ACC112 (cell line): ENCODE measurements around the gene CFL1.
A peak's percentile ranks its signal among the peaks of the same experiment; 100 is the strongest.
"Not testable (repeated sequence)": the region's sequence is repeated elsewhere in the genome, so short reads cannot be mapped to it uniquely, and the experiment has no call there.

Experiments used
- H2AFZ ChIP-seq: fragments of 200-600 bp; sonication (generic); one replicate; pipeline ENCODE4 v1.6.0; 2017; ENCODE audit warnings: antibody characterized with exemption, low read length; ENCODE audit not compliant: unreplicated experiment
- H3K27ac ChIP-seq: fragments of 200-600 bp; sonication (generic); 2 replicates; pipeline ENCODE4 v1.5.1; 2014; ENCODE audit warnings: low read depth, mild to moderate bottlenecking, antibody characterized with exemption, low read length, moderate library complexity
- H3K27me3 ChIP-seq: fragments of 200-600 bp; sonication (generic); 2 replicates; pipeline ENCODE4 v1.6.1; 2014; ENCODE audit warnings: mild to moderate bottlenecking, antibody characterized with exemption, low read length, moderate library complexity, mixed read lengths; ENCODE audit not compliant: insufficient read depth
- H3K36me3 ChIP-seq: fragments of 200-600 bp; sonication (generic); 2 replicates; pipeline ENCODE4 v1.6.1; 2016; ENCODE audit warnings: mild to moderate bottlenecking, antibody characterized with exemption, low read length, moderate library complexity, mixed read lengths; ENCODE audit not compliant: insufficient read depth
- H3K4me1 ChIP-seq: fragments of 200-600 bp; sonication (generic); one replicate; pipeline ENCODE4 v1.6.1; 2016; ENCODE audit warnings: low read length, mixed read lengths; ENCODE audit not compliant: insufficient read depth, unreplicated experiment, control insufficient read depth
- H3K4me3 ChIP-seq: fragments of 200-600 bp; sonication (generic); 2 replicates; pipeline ENCODE4 v1.5.1; 2014; ENCODE audit warnings: mild to moderate bottlenecking, low read depth, low read length
- H3K79me2 ChIP-seq: fragments of 200-600 bp; sonication (generic); one replicate; pipeline ENCODE4 v1.6.0; 2016; ENCODE audit warnings: low read length; ENCODE audit not compliant: control insufficient read depth, unreplicated experiment, insufficient read depth

Gene CFL1

GRCh38 chr11:65849366-65849765 is 8.6 kb downstream of the CFL1 start:
- Histone ChIP-seq H3K36me3 (peaks cover 39% of the 10 kb centered on the region), H2AFZ (no peak overlapping the region), H3K79me2 (peaks cover 9% of the 10 kb centered on the region), H3K27me3 (no peaks in the 10 kb centered on the region), H3K4me1 (no peaks in the 10 kb centered on the region), H3K4me3 (no peak overlapping the region), H3K27ac (no peak overlapping the region)

DNA sequence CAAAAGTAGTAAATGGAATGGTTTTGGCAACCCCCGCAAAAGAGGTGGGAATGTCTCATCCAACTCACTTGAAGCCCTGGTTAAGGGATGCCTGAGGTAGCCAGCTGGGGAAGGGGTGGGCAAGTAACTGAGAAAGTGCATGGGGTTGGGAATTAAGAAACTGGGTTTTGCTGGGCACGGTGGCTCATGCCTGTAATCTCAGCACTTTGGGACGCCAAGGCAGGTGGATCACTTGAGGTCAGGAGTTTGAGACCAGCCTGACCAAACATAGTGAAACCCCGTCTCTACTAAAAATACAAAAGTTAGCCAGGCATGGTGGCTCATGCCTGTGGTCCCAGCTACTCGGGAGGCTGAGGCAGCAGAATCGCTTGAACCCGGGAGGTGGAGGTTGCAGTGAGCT is 9.3 kb downstream of the CFL1 start:
- H3K27ac ChIP-seq, H2AFZ ChIP-seq, H3K4me1 ChIP-seq, H3K27me3 ChIP-seq, H3K4me3 ChIP-seq, H3K79me2 ChIP-seq: not testable (repeated sequence)
- H3K36me3 ChIP-seq = peaks cover 32% of the 10 kb centered on the region

DNA sequence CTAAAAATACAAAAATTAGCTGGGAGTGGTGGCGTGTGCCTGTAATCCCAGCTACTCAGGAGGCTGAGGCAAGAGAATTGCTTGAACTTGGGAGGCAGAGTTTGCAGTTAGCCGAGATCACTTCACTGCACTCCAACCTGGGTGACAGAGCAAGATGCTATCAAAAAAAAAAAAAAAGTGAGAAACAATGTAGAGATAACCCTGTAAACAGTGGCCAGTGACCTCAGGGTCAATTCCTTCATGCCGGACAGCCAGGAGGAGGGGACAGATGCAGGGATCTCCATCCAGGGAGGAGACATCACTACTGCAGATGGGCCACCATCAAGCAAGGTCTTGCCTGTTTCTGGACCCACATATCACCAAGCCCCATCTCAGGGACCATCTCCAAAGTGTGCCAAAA is 10.2 kb downstream of the CFL1 start:
- H3K4me1 ChIP-seq = no peaks in the 10 kb centered on the region
- H3K27ac ChIP-seq = no peak overlapping the region
- no peaks in the 10 kb centered on the region for H3K79me2 ChIP-seq
- H3K36me3 ChIP-seq = peaks cover 24% of the 10 kb centered on the region
- no peak overlapping the region for H2AFZ ChIP-seq
- H3K4me3 ChIP-seq = no peak overlapping the region
- no peaks in the 10 kb centered on the region for H3K27me3 ChIP-seq

GRCh38 chr11:65844231-65844872 is 13.6 kb downstream of the CFL1 start:
- no peak overlapping the region for H3K27ac ChIP-seq
- no peaks in the 10 kb centered on the region for H3K27me3 ChIP-seq
- no peak overlapping the region for H3K4me3 ChIP-seq
- no peaks in the 10 kb centered on the region for H3K4me1 ChIP-seq
- no peak overlapping the region for H2AFZ ChIP-seq
- no peaks in the 10 kb centered on the region for H3K36me3 ChIP-seq
- no peaks in the 10 kb centered on the region for H3K79me2 ChIP-seq

GRCh38 chr11:65843811-65844210 is 14.2 kb downstream of the CFL1 start:
- no peak overlapping the region for H2AFZ ChIP-seq
- H3K79me2 ChIP-seq = no peaks in the 10 kb centered on the region
- H3K4me1 ChIP-seq = no peaks in the 10 kb centered on the region
- no peak overlapping the region for H3K27ac ChIP-seq
- H3K36me3 ChIP-seq = no peaks in the 10 kb centered on the region
- H3K27me3 ChIP-seq = no peaks in the 10 kb centered on the region
- no peak overlapping the region for H3K4me3 ChIP-seq

DNA sequence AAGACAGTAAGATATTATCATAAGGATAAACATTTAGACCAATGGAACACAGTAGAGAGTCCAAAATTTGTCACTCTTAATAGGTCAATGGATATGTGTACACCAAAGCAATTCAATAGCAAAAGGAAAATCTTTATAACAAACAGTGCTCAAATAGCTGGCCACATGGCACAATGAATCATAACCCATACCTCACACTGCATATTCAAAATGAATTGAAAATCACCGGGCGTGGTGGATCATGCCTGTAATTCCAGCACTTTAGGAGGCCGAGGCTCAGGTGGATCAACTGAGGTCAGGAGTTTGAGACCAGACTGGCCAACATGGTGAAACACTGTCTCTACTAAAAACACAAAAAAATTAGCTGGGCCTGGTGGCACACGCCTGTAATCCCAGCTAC is 15.8 kb downstream of the CFL1 start:
- no peaks in the 10 kb centered on the region for H3K36me3 ChIP-seq
- no peak overlapping the region for H3K4me3 ChIP-seq
- no peaks in the 10 kb centered on the region for H3K79me2 ChIP-seq
- H3K27me3 ChIP-seq = no peaks in the 10 kb centered on the region
- no peak overlapping the region for H3K27ac ChIP-seq
- no peak overlapping the region for H2AFZ ChIP-seq
- H3K4me1 ChIP-seq = no peaks in the 10 kb centered on the region

DNA sequence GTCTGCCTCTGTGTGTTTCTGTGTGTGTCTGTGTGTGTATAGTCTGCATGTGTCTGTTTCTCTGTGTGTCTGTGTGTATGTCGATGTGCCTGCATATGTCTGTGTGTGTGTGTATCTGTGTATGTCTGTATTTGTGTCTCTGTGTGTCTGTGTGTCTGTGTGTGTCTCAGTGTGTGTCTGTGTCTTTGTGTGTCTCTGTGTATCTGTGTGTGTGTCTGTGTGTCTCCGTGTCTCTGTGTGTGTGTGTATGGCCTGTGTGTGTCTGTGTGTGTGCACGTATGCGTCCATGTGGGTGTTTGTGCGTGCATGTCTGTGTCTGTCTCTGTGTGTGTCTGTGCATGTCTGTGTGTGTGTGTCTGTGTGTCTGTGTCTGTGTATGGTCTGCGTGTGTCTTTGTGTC is 23.8 kb downstream of the CFL1 start:
- H3K79me2 ChIP-seq = peaks cover 8% of the 10 kb centered on the region
- H3K4me3 ChIP-seq = peak overlapping the region; percentile 79
- H3K4me1 ChIP-seq = peaks cover 6% of the 10 kb centered on the region
- H3K36me3 ChIP-seq = no peaks in the 10 kb centered on the region
- H3K27me3 ChIP-seq = no peaks in the 10 kb centered on the region
- H3K27ac ChIP-seq = no peak overlapping the region
- H2AFZ ChIP-seq = peak overlapping the region; percentile 45

- H3K4me1 ChIP-seq = peaks cover 6% of the 10 kb centered on the region
- peak within 1 kb of the TSS; percentile 7; the same call in 1 of the 2 replicates for H3K27ac ChIP-seq
- no peaks in the 10 kb centered on the region for H3K27me3 ChIP-seq
- peaks cover 8% of the 10 kb centered on the region for H3K79me2 ChIP-seq
- H2AFZ ChIP-seq = peak within 1 kb of the TSS; percentile 45
- no peaks in the 10 kb centered on the region for H3K36me3 ChIP-seq
- H3K4me3 ChIP-seq = peak within 1 kb of the TSS; percentile 79
Measured at GRCh38 chr11:65833297-65834030, 24.5 kb downstream of the CFL1 start, which contains the start of gene SNX32. Gene SNX32, plus strand, starts transcription at chr11:65833963. Its CDS starts 103 bp downstream, at chr11:65834066.

- H3K4me1 ChIP-seq, H2AFZ ChIP-seq, H3K27me3 ChIP-seq, H3K79me2 ChIP-seq, H3K4me3 ChIP-seq, H3K27ac ChIP-seq, H3K36me3 ChIP-seq: not testable (repeated sequence)
Measured at GRCh38 chr11:65832231-65832630, 25.7 kb downstream of the CFL1 start.

- Histone ChIP-seq H3K4me1 (peaks cover 2% of the 10 kb centered on the region), H3K36me3 (no peaks in the 10 kb centered on the region), H3K4me3 (no peak overlapping the region), H3K27ac (no peak overlapping the region), H3K79me2 (peaks cover 4% of the 10 kb centered on the region), H3K27me3 (no peaks in the 10 kb centered on the region), H2AFZ (no peak overlapping the region)
Measured at GRCh38 chr11:65829459-65829858, 28.5 kb downstream of the CFL1 start.
